Activated T-cell treated with anti-CD3 and anti-CD28 coated beads, Interleukin-2, amount 50 U/mL, for 72 hours (primary cell): Measurements from ENCODE around the gene CACNA1S. TPM values are rescaled to one million over a fixed set of nuclear protein-coding genes. Genes with fewer than 3 reads are reported as not detected.
A peak's percentile ranks its signal among the peaks of the same experiment; 100 is the strongest.

Experiments used
- ATAC-seq, 2 donors: fragments of 150-1000 bp; cut with Tn5 transposase; replicated peaks in 1 of 2; 2 replicates each; pipeline ENCODE4 v1.10.0; 2021; ENCODE audit warnings: moderate library complexity in 2 of 2, mild to moderate bottlenecking in 1 of 2
- DNase-seq, 2 donors: peaks; one replicate each; pipeline ENCODE4 v3.0.0; 2021 to 2022; ENCODE audit warnings: mixed read lengths in 1 of 2
- H3K27ac Mint-ChIP-seq: one replicate; pipeline ENCODE4 v1.8.0; 2022; ENCODE audit warnings: mild to moderate bottlenecking, moderate library complexity, mixed read lengths
- H3K27me3 Mint-ChIP-seq: one replicate; pipeline ENCODE4 v1.8.0; 2022; ENCODE audit warnings: low read depth, mixed read lengths
- H3K36me3 Mint-ChIP-seq, 2 donors: one replicate each; pipeline ENCODE4 v1.8.0; 2022; ENCODE audit warnings: mixed read lengths in 2 of 2, mild to moderate bottlenecking in 1 of 2; ENCODE audit not compliant: insufficient read depth in 2 of 2
- H3K4me1 Mint-ChIP-seq: one replicate; pipeline ENCODE4 v1.8.0; 2022; ENCODE audit warnings: low read depth, mixed read lengths
- H3K4me3 Mint-ChIP-seq, 2 donors: one replicate each; pipeline ENCODE4 v1.8.0; 2022; ENCODE audit warnings: mild to moderate bottlenecking in 2 of 2, mixed read lengths in 2 of 2, moderate library complexity in 2 of 2
- H3K9me3 Mint-ChIP-seq, 2 donors: one replicate each; pipeline ENCODE4 v1.8.0; 2022; ENCODE audit warnings: mixed read lengths in 2 of 2
- total RNA-seq, 2 donors: library from RNA; stranded (reverse); gene quantifications; one replicate each; pipeline ENCODE4 v1.2.3, GENCODE V29; 2022

Gene CACNA1S
- total RNA-seq, 2 donors from 2014 or later, result not detected

- peak overlapping the region; percentile 87 to 98 for H3K4me3 Mint-ChIP-seq
- no peaks in the 10 kb centered on the region for H3K9me3 Mint-ChIP-seq
- ATAC-seq (no peak), DNase-seq (peak in 1 of 2 donors; percentile 55)
- peak overlapping the region; percentile 100 for H3K27ac Mint-ChIP-seq
- H3K27me3 Mint-ChIP-seq, result no peaks in the 10 kb centered on the region
- peaks cover 84% of the 10 kb centered on the region for H3K4me1 Mint-ChIP-seq
- peaks cover 7 to 15% of the 10 kb centered on the region in 2 donors for H3K36me3 Mint-ChIP-seq
These were observed 91.3 kb downstream of the CACNA1S start for GRCh38 chr1:201020721-201021629.

GRCh38 chr1:201020040-201020591 is 92.1 kb downstream of the CACNA1S start:
- DNase-seq, result peak; percentile 54 to 57
- H3K9me3 Mint-ChIP-seq, result no peaks in the 10 kb centered on the region
- H3K27ac Mint-ChIP-seq, result peak overlapping the region; percentile 100
- H3K4me1 Mint-ChIP-seq, result peaks cover 84% of the 10 kb centered on the region
- peak overlapping the region; percentile 87 to 98 for H3K4me3 Mint-ChIP-seq
- peaks cover 7 to 15% of the 10 kb centered on the region in 2 donors for H3K36me3 Mint-ChIP-seq
- peak; percentile 20 to 25 for ATAC-seq
- no peaks in the 10 kb centered on the region for H3K27me3 Mint-ChIP-seq

GRCh38 chr1:201019321-201019977 is 92.8 kb downstream of the CACNA1S start:
- Mint-ChIP-seq H3K9me3 (no peaks in the 10 kb centered on the region), H3K4me1 (peaks cover 83% of the 10 kb centered on the region), H3K4me3 (peak overlapping the region; percentile 87 to 98), H3K36me3 (peaks cover 9 to 15% of the 10 kb centered on the region in 2 donors), H3K27ac (peak overlapping the region; percentile 100), H3K27me3 (no peaks in the 10 kb centered on the region)
- ATAC-seq (peak; percentile 77 to 79), DNase-seq (peak; percentile 90 to 93)

- Mint-ChIP-seq H3K9me3 (no peaks in the 10 kb centered on the region), H3K4me3 (peak overlapping the region; percentile 71 to 98), H3K4me1 (peaks cover 90% of the 10 kb centered on the region), H3K36me3 (peaks cover 9 to 15% of the 10 kb centered on the region in 2 donors), H3K27me3 (no peaks in the 10 kb centered on the region), H3K27ac (peak overlapping the region; percentile 100)
- ATAC-seq, result no peak
- DNase-seq, result no peak
These were observed 94.4 kb downstream of the CACNA1S start for GRCh38 chr1:201017828-201018163.

DNA sequence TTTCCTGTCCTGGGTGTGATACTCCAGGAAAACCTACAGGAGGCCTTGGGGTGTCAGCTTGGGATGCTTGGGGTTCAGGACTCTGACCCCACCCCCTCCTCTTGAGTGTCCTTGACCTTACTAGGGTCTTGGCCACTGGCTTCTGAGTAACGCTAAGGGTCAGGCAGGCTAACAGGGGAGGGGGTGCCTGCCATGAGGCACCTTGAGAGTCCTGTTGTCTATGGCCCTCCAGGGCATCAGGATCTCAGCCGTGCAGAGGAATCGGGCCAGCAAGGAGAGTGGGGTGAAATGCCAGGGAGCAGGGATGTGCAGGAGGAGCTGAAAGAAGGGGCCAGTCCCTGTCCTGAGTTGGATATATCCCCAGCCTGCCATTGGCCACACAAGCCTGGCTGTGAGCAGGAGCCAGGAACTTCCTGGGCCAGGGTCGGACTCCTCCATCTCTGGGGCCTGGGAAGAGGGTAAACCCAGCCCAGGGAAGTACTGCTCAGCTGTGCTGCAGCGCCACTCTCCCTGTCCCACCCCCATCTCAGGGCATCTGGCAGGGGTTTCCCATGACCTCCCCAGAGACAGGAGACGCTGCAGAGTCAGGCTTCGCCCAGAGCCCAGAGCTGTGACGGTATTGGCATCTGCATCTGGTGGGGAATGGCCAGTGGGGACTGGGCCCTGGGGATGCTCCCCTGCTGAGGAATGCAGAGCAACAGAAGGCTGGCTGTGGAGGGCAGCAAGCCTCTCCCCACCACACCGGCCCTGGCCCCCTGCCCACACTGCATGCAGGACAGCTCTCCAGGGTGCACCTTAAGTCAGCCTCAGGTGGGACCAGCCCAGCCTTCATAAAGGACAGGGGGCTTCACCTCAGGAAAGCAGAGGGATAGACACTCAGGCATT is 95.0 kb downstream of the CACNA1S start:
- DNase-seq, result no peak
- H3K27me3 Mint-ChIP-seq, result no peaks in the 10 kb centered on the region
- ATAC-seq, result no peak
- peaks cover 95% of the 10 kb centered on the region for H3K4me1 Mint-ChIP-seq
- H3K27ac Mint-ChIP-seq, result peak overlapping the region; percentile 100
- peaks cover 4 to 11% of the 10 kb centered on the region in 2 donors for H3K36me3 Mint-ChIP-seq
- H3K4me3 Mint-ChIP-seq, result peak overlapping the region; percentile 71 to 98
- H3K9me3 Mint-ChIP-seq, result no peaks in the 10 kb centered on the region

GRCh38 chr1:201016211-201016651 is 96.0 kb downstream of the CACNA1S start:
- H3K4me1 Mint-ChIP-seq, result peaks cover 94% of the 10 kb centered on the region
- peak overlapping the region; percentile 93 for H3K27ac Mint-ChIP-seq
- no peak for DNase-seq
- H3K27me3 Mint-ChIP-seq, result no peaks in the 10 kb centered on the region
- H3K4me3 Mint-ChIP-seq, result peak overlapping the region; percentile 68 to 71
- no peaks in the 10 kb centered on the region for H3K9me3 Mint-ChIP-seq
- peaks cover 5 to 13% of the 10 kb centered on the region in 2 donors for H3K36me3 Mint-ChIP-seq
- ATAC-seq, result no peak

- Mint-ChIP-seq H3K9me3 (no peaks in the 10 kb centered on the region), H3K36me3 (peaks cover 6 to 13% of the 10 kb centered on the region in 2 donors)
- DNase-seq, result no peak
These were observed 96.6 kb downstream of the CACNA1S start for GRCh38 chr1:201015551-201016091.

DNA sequence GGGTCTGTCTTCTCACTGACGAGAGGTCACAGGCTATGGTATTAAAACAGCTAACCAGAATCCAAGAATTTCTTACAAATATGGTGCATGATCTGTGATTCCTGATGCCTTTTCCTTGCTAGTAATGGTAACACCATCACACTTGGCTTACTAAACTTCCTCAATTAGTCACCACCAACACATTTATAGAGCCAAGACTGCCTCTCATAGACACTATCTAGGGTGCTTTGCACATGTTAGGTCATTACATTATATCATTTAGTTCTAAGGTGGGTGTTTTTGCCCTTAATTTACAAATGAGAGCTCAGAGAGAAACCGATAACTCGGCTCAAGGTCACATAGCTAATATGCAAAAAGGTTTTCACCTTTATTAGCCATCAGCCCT is 97.4 kb downstream of the CACNA1S start:
- peak overlapping the region; percentile 22 to 71 for H3K4me3 Mint-ChIP-seq
- DNase-seq, result no peak
- no peaks in the 10 kb centered on the region for H3K27me3 Mint-ChIP-seq
- H3K36me3 Mint-ChIP-seq, result peaks cover 6 to 13% of the 10 kb centered on the region in 2 donors
- no peaks in the 10 kb centered on the region for H3K9me3 Mint-ChIP-seq
- peak overlapping the region; percentile 93 for H3K27ac Mint-ChIP-seq
- ATAC-seq, result no peak
- H3K4me1 Mint-ChIP-seq, result peaks cover 82% of the 10 kb centered on the region

More at GRCh38 chr1:201015551-201016091, 96.6 kb downstream of the CACNA1S start:
- Mint-ChIP-seq H3K4me1 (peaks cover 90% of the 10 kb centered on the region), H3K27me3 (no peaks in the 10 kb centered on the region), H3K4me3 (peak overlapping the region; percentile 68 to 71), H3K27ac (peak overlapping the region; percentile 93)
- peak; percentile 40 to 51 for ATAC-seq

GRCh38 chr1:201013991-201014815 is 98.0 kb downstream of the CACNA1S start:
- Mint-ChIP-seq H3K4me1 (peaks cover 80% of the 10 kb centered on the region), H3K4me3 (peak overlapping the region; percentile 46 to 71), H3K36me3 (peaks cover 4 to 10% of the 10 kb centered on the region in 2 donors), H3K27me3 (no peaks in the 10 kb centered on the region), H3K27ac (peak overlapping the region; percentile 93), H3K9me3 (no peaks in the 10 kb centered on the region)
- ATAC-seq (no peak), DNase-seq (no peak)

- ATAC-seq (peak; percentile 22 to 29), DNase-seq (no peak)
- H3K4me3 Mint-ChIP-seq, result peak overlapping the region; percentile 6 to 44
- no peaks in the 10 kb centered on the region for H3K27me3 Mint-ChIP-seq
- peaks cover 68% of the 10 kb centered on the region for H3K4me1 Mint-ChIP-seq
- H3K9me3 Mint-ChIP-seq, result no peaks in the 10 kb centered on the region
- peaks cover 3 to 4% of the 10 kb centered on the region in 2 donors for H3K36me3 Mint-ChIP-seq
- H3K27ac Mint-ChIP-seq, result peak overlapping the region; percentile 13
These were observed 99.2 kb downstream of the CACNA1S start for GRCh38 chr1:201013031-201013485.

DNA sequence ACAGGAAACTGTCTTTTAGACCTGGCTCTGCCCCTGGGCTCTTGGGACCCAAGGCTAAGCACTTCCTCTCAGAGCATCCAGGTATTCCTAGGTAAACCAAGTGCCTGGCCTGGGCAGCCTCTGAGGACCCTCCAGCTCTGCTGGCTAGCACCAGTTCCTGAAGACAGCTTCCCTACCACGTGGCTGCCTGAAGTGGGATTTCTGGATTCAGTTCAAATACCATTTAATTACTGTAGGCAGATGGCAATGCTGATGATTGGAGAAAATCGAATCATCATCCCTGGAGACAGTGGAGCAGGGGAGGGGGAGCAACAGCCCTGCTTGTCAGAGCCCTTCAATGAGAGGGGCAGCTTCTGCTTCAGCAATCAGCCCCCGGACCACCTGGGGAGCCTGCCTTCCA is 100.6 kb downstream of the CACNA1S start:
- H3K4me1 Mint-ChIP-seq, result peaks cover 54% of the 10 kb centered on the region
- H3K4me3 Mint-ChIP-seq, result no peak overlapping the region
- no peak for ATAC-seq
- H3K27ac Mint-ChIP-seq, result no peak overlapping the region
- H3K36me3 Mint-ChIP-seq, result peaks cover 3% of the 10 kb centered on the region in 2 donors
- no peaks in the 10 kb centered on the region for H3K9me3 Mint-ChIP-seq
- H3K27me3 Mint-ChIP-seq, result no peaks in the 10 kb centered on the region
- no peak for DNase-seq
